Type B pancreatic cell (in vitro differentiated cells): ENCODE data around the gene RIOK2. TPM values are rescaled to one million over a fixed set of nuclear protein-coding genes. Genes with fewer than 3 reads are reported as not detected.
A peak's percentile ranks its signal among the peaks of the same experiment; 100 is the strongest.

Experiments used
- DNase-seq: peaks from one replicate; pipeline ENCODE4 v3.0.0; 2021; ENCODE audit warnings: mixed read lengths; ENCODE audit not compliant: unreplicated experiment; ENCODE audit errors: extremely low spot score
- H3K27ac Mint-ChIP-seq: 2 replicates; pipeline ENCODE4 v1.8.0; 2021; ENCODE audit warnings: mild to moderate bottlenecking, mixed read lengths
- H3K27me3 Mint-ChIP-seq: 2 replicates; pipeline ENCODE4 v1.8.0; 2021; ENCODE audit warnings: mixed read lengths
- H3K36me3 Mint-ChIP-seq: 2 replicates; pipeline ENCODE4 v1.8.0; 2021; ENCODE audit warnings: mixed read lengths
- H3K4me1 Mint-ChIP-seq: one replicate; pipeline ENCODE4 v1.8.0; 2021; ENCODE audit warnings: mixed read lengths; ENCODE audit not compliant: unreplicated experiment
- H3K4me3 Mint-ChIP-seq: 2 replicates; pipeline ENCODE4 v1.8.0; 2021; ENCODE audit warnings: mild to moderate bottlenecking, mixed read lengths
- H3K9me3 Mint-ChIP-seq: 2 replicates; pipeline ENCODE4 v1.8.0; 2021; ENCODE audit warnings: mixed read lengths
- CTCF ChIP-seq: fragments of 200-600 bp; sonication (generic); conservative IDR thresholded peaks from 2 replicates; pipeline ENCODE4 v1.5.0; 2021; ENCODE audit warnings: antibody characterized with exemption, mild to moderate bottlenecking
- total RNA-seq: library from RNA; stranded (reverse); gene quantifications from 2 replicates; pipeline ENCODE4 v1.2.1, GENCODE V29; 2021; ENCODE audit warnings: low replicate concordance

The RIOK2 gene
- total RNA-seq, 1 donor from 2014 or later = 35.1 TPM

- no peak for DNase-seq
- Mint-ChIP-seq H3K27ac (no peak overlapping the region), H3K36me3 (peaks cover 25% of the 10 kb centered on the region), H3K4me3 (no peak overlapping the region), H3K4me1 (peaks cover 5% of the 10 kb centered on the region), H3K9me3 (no peaks in the 10 kb centered on the region), H3K27me3 (no peaks in the 10 kb centered on the region)
- no peak for TF ChIP-seq CTCF
These were observed 15.6 kb downstream of the RIOK2 start for GRCh38 chr5:97167435-97167834.

GRCh38 chr5:97165726-97166125 lies 17.3 kb downstream of the RIOK2 start:
- H3K4me1 Mint-ChIP-seq = peaks cover 9% of the 10 kb centered on the region
- H3K27ac Mint-ChIP-seq = no peak overlapping the region
- H3K4me3 Mint-ChIP-seq = no peak overlapping the region
- no peak for DNase-seq
- H3K9me3 Mint-ChIP-seq = no peaks in the 10 kb centered on the region
- peaks cover 18% of the 10 kb centered on the region for H3K36me3 Mint-ChIP-seq
- H3K27me3 Mint-ChIP-seq = no peaks in the 10 kb centered on the region
- no peak for TF ChIP-seq CTCF

GRCh38 chr5:97164846-97165245 lies 18.2 kb downstream of the RIOK2 start:
- no peaks in the 10 kb centered on the region for H3K27me3 Mint-ChIP-seq
- H3K9me3 Mint-ChIP-seq = no peaks in the 10 kb centered on the region
- H3K27ac Mint-ChIP-seq = no peak overlapping the region
- H3K4me3 Mint-ChIP-seq = no peak overlapping the region
- no peak for TF ChIP-seq CTCF
- H3K36me3 Mint-ChIP-seq = peaks cover 21% of the 10 kb centered on the region
- H3K4me1 Mint-ChIP-seq = peaks cover 9% of the 10 kb centered on the region
- DNase-seq = no peak

- H3K4me1 Mint-ChIP-seq = peaks cover 9% of the 10 kb centered on the region
- H3K36me3 Mint-ChIP-seq = peaks cover 23% of the 10 kb centered on the region
- no peak overlapping the region for H3K4me3 Mint-ChIP-seq
- no peaks in the 10 kb centered on the region for H3K27me3 Mint-ChIP-seq
- H3K27ac Mint-ChIP-seq = no peak overlapping the region
- no peaks in the 10 kb centered on the region for H3K9me3 Mint-ChIP-seq
- TF ChIP-seq CTCF = no peak
- DNase-seq = no peak
These were observed 19.2 kb downstream of the RIOK2 start for GRCh38 chr5:97163790-97164285.

- Mint-ChIP-seq H3K4me1 (peaks cover 9% of the 10 kb centered on the region), H3K36me3 (peaks cover 23% of the 10 kb centered on the region), H3K27ac (no peak overlapping the region), H3K9me3 (no peaks in the 10 kb centered on the region), H3K27me3 (no peaks in the 10 kb centered on the region), H3K4me3 (no peak overlapping the region)
- peak; percentile 85 for TF ChIP-seq CTCF
- no peak for DNase-seq
These were observed 19.7 kb downstream of the RIOK2 start for GRCh38 chr5:97163360-97163764.

- peaks cover 8% of the 10 kb centered on the region for H3K9me3 Mint-ChIP-seq
- TF ChIP-seq CTCF = peak; percentile 94
- DNase-seq = no peak
- peaks cover 26% of the 10 kb centered on the region for H3K36me3 Mint-ChIP-seq
- peaks cover 5% of the 10 kb centered on the region for H3K4me1 Mint-ChIP-seq
- H3K4me3 Mint-ChIP-seq = no peak overlapping the region
- H3K27me3 Mint-ChIP-seq = no peaks in the 10 kb centered on the region
- H3K27ac Mint-ChIP-seq = no peak overlapping the region
These were observed 21.0 kb downstream of the RIOK2 start for GRCh38 chr5:97162045-97162444.
